Spleen (tissue), 11 donors: Measurements from ENCODE around the gene ARHGAP10. TPM values are rescaled to one million over a fixed set of nuclear protein-coding genes. Genes with fewer than 3 reads are reported as not detected.

Source experiments
- DNase-seq: peaks from one replicate; pipeline ENCODE4 v3.0.0-alpha.2; 2020
- H3K27ac ChIP-seq, 8 donors: fragments of 200-600 bp; sonication (generic) in 7 of 8; 1 replicate in 4 of 8; 2 replicates in 4 of 8; pipeline versions ENCODE4 v1.5.0 to v1.8.0; 2016 to 2021; ENCODE audit warnings: inconsistent platforms in 4 of 8, mild to moderate bottlenecking in 4 of 8, moderate library complexity in 1 of 8
- H3K27me3 ChIP-seq, 7 donors: fragments of 200-600 bp; sonication (generic) in 6 of 7; replicated peaks in 1 of 7; 1 replicate in 4 of 7; 2 replicates in 3 of 7; pipeline versions ENCODE4 v1.5.0 to v1.8.0; 2016 to 2021; ENCODE audit warnings: inconsistent platforms in 3 of 7, mild to moderate bottlenecking in 1 of 7
- H3K36me3 ChIP-seq, 6 donors: fragments of 200-600 bp; sonication (generic) in 5 of 6; 1 replicate in 4 of 6; 2 replicates in 2 of 6; pipeline versions ENCODE4 v1.5.0 to v1.8.0; 2016 to 2021; ENCODE audit warnings: inconsistent platforms in 2 of 6
- H3K4me1 ChIP-seq, 6 donors: fragments of 200-600 bp; sonication (generic) in 5 of 6; 1 replicate in 3 of 6; 2 replicates in 3 of 6; pipeline versions ENCODE4 v1.5.0 to v1.8.0; 2016 to 2021; ENCODE audit warnings: inconsistent platforms in 3 of 6
- H3K4me3 ChIP-seq, 8 donors: fragments of 200-600 bp; sonication (generic) in 7 of 8; 1 replicate in 4 of 8; 2 replicates in 4 of 8; pipeline versions ENCODE4 v1.5.0 to v1.8.0; 2016 to 2021; ENCODE audit warnings: inconsistent platforms in 4 of 8, mild to moderate bottlenecking in 4 of 8, moderate library complexity in 2 of 8
- H3K9me3 ChIP-seq, 8 donors: fragments of 200-600 bp; sonication (generic) in 7 of 8; 1 replicate in 4 of 8; 2 replicates in 4 of 8; pipeline versions ENCODE4 v1.5.0 to v1.8.0; 2016 to 2021; ENCODE audit warnings: inconsistent platforms in 4 of 8
- CTCF ChIP-seq, 11 experiments: fragments of 200-600 bp in 7 of 11; fragments of 450-650 bp in 4 of 11; sonication (generic) in 4 of 11; IDR thresholded peaks in 8 of 11; conservative IDR thresholded peaks in 3 of 11; 1 replicate in 7 of 11; 2 replicates in 4 of 11; pipeline versions ENCODE4 v1.4.0 to v1.8.0; 2016 to 2021; ENCODE audit warnings: antibody characterized with exemption in 11 of 11, inconsistent platforms in 4 of 11, mild to moderate bottlenecking in 1 of 11
- POLR2A ChIP-seq, 3 donors: fragments of 450-650 bp; IDR thresholded peaks; one replicate each; pipeline ENCODE4 v1.5.1; 2017; ENCODE audit warnings: antibody characterized with exemption in 3 of 3, mild to moderate bottlenecking in 1 of 3
- POLR2AphosphoS5 ChIP-seq, 3 donors: sonication (generic); formaldehyde crosslinking; IDR thresholded peaks; one replicate each; pipeline ENCODE4 v1.5.1; 2017; ENCODE audit warnings: antibody characterized with exemption in 3 of 3
- WGBS, 5 donors: extraction: QIAGEN DNeasy Blood & Tissue Kit in 3 of 5; methylation state at CpG; one replicate each; pipeline versions ENCODE4 v1.1.5 to v1.1.7; 2013 to 2018; 5-methylcytosine and 5-hydroxymethylcytosine counted together
- intact Hi-C: fragments of 100-400 bp; cut with DNase I; formaldehyde crosslinking; loops from one replicate; pipeline ENCODE4 v1.15.0; 2023; ENCODE audit warnings: low total_unique reads
- polyA plus RNA-seq, 3 donors: library from polyadenylated mRNA; stranded (reverse); fragments of 200-250 nt; gene quantifications; one replicate each; pipeline ENCODE4 v1.2.1, GENCODE V29; 2013
- total RNA-seq, 7 donors: library from RNA; depleted of rRNA in 3 of 7; stranded (reverse); fragments of >200 nt in 3 of 7; fragmentation: NEBNext Ultra II Directional in 4 of 7; extraction: Animal tissue kit (Norgen Biotek cat#: 25700) in 4 of 7; gene quantifications; one replicate each; pipeline versions ENCODE4 v1.1.0 to v1.2.1, GENCODE V29; 2016 to 2021
- donor health status: healthy with polysubstance abuse.
- donor health status: DM: no; HTN: no; CAD: no; lungs with moderate emphysema.
- donor health status: DM: no; HTN: no; CAD: no.
- donor health status: Bipolar disorder and iron deficiency.
- donor health status: healthy.
- donor health status: DM: no; HTN: no; CAD: no.
- donor health status: DM: yes; HTN: yes; CAD: no.

ARHGAP10 gene
- total and polyA plus RNA-seq, 10 donors = 4.0 to 35.5 (median 13.3) TPM

GRCh38 chr4:148089624-148090023 lies 357.7 kb downstream of the ARHGAP10 start:
- Histone ChIP-seq H3K27ac (no peak overlapping the region), H3K27me3 (no peaks in the 10 kb centered on the region), H3K4me1 (no peaks in the 10 kb centered on the region), H3K36me3 (peaks cover 0 to 11% (median 0%) of the 10 kb centered on the region in 6 donors), H3K9me3 (no peaks in the 10 kb centered on the region), H3K4me3 (no peak overlapping the region)
- 91 to 98% (median 92%) methylated on average over 6 of the region's 6 CpGs for WGBS, 5 donors
- intact Hi-C loops = no loop called here
- TF ChIP-seq POLR2A (IDR thresholded peaks at IDR 0.05) = no peak
- peak in 1 of 3 donors; percentile 7 for TF ChIP-seq POLR2AphosphoS5 (IDR thresholded peaks at IDR 0.05)
- no peak for DNase-seq

- H3K4me3 ChIP-seq = no peak overlapping the region
- H3K36me3 ChIP-seq = peaks cover 0 to 11% (median 0%) of the 10 kb centered on the region in 6 donors
- H3K9me3 ChIP-seq = no peaks in the 10 kb centered on the region
- TF ChIP-seq POLR2A (IDR thresholded peaks at IDR 0.05) = no peak
- no peak for TF ChIP-seq POLR2AphosphoS5 (IDR thresholded peaks at IDR 0.05)
- TF ChIP-seq CTCF (IDR thresholded peaks at IDR 0.05 in 8 of 11, conservative IDR thresholded peaks at IDR 0.05 in 3 of 11) = no peak
- no peak for DNase-seq
- intact Hi-C loops = no loop called here
- 73 to 95% (median 91%) methylated on average over 6 of the region's 6 CpGs for WGBS, 5 donors
- H3K4me1 ChIP-seq = no peaks in the 10 kb centered on the region
- H3K27me3 ChIP-seq = no peaks in the 10 kb centered on the region
- no peak overlapping the region for H3K27ac ChIP-seq
Measured at GRCh38 chr4:148090029-148090428, 358.1 kb downstream of the ARHGAP10 start.

- Histone ChIP-seq H3K4me3 (no peak overlapping the region), H3K27me3 (no peaks in the 10 kb centered on the region), H3K27ac (no peak overlapping the region), H3K36me3 (peaks cover 0 to 11% (median 0%) of the 10 kb centered on the region in 6 donors), H3K4me1 (no peaks in the 10 kb centered on the region), H3K9me3 (no peaks in the 10 kb centered on the region)
- intact Hi-C loops = no loop called here
- DNase-seq = no peak
- TF ChIP-seq POLR2AphosphoS5 (IDR thresholded peaks at IDR 0.05) (peak in 1 of 3 donors; percentile 29), CTCF (IDR thresholded peaks at IDR 0.05 in 8 of 11, conservative IDR thresholded peaks at IDR 0.05 in 3 of 11) (no peak)
- 91 to 97% (median 95%) methylated on average over 14 to 17 of the region's 17 CpGs for WGBS, 5 donors
Measured at GRCh38 chr4:148090503-148091476, 358.9 kb downstream of the ARHGAP10 start.

- Histone ChIP-seq H3K27me3 (no peaks in the 10 kb centered on the region), H3K36me3 (peaks cover 0 to 11% (median 0%) of the 10 kb centered on the region in 6 donors), H3K4me1 (no peaks in the 10 kb centered on the region), H3K4me3 (no peak overlapping the region), H3K9me3 (no peaks in the 10 kb centered on the region), H3K27ac (no peak overlapping the region)
- intact Hi-C loops = no loop called here
- 85 to 88% (median 86%) methylated on average over 4 of the region's 4 CpGs for WGBS, 5 donors
- TF ChIP-seq CTCF (IDR thresholded peaks at IDR 0.05 in 8 of 11, conservative IDR thresholded peaks at IDR 0.05 in 3 of 11) = no peak
- TF ChIP-seq POLR2A (IDR thresholded peaks at IDR 0.05) = no peak
- TF ChIP-seq POLR2AphosphoS5 (IDR thresholded peaks at IDR 0.05) = no peak
- no peak for DNase-seq
Measured at GRCh38 chr4:148091896-148092295, 360.0 kb downstream of the ARHGAP10 start.
